Left kidney (tissue), 2 donors: ENCODE results near the gene FTCD. TPM values are rescaled to one million over a fixed set of nuclear protein-coding genes. Genes with fewer than 3 reads are reported as not detected.

Experiments used
- DNase-seq: peaks from one replicate; pipeline ENCODE4 v3.0.0-alpha.2; 2013
- polyA plus RNA-seq: library from polyadenylated mRNA; unstranded; fragments of 120-200 nt; gene quantifications from one replicate; pipeline ENCODE4 v1.2.1, GENCODE V29; 2013; ENCODE audit not compliant: insufficient read length

FTCD gene
- polyA plus RNA-seq, 1 donor: 34.1 TPM

- no peak for DNase-seq
Measured at GRCh38 chr21:46093668-46094400, 61.5 kb downstream of the FTCD start.

- DNase-seq: no peak
Measured at GRCh38 chr21:46092811-46093667, 62.3 kb downstream of the FTCD start.

GRCh38 chr21:46092026-46092764 is 63.2 kb downstream of the FTCD start:
- DNase-seq: no peak

GRCh38 chr21:46091631-46092025 is 63.8 kb downstream of the FTCD start:
- no peak for DNase-seq

GRCh38 chr21:46091118-46091517 is 64.3 kb downstream of the FTCD start:
- no peak for DNase-seq

- no peak for DNase-seq
Measured at GRCh38 chr21:46089285-46089684, 66.1 kb downstream of the FTCD start.

GRCh38 chr21:46088189-46088588 is 67.2 kb downstream of the FTCD start:
- DNase-seq: no peak

GRCh38 chr21:46087641-46088040 is 67.7 kb downstream of the FTCD start:
- DNase-seq: no peak

Other genes starting within 250 kb of the FTCD start
- gene COL6A1, start 173.8 kb downstream of the FTCD start, polyA plus RNA-seq: 205 TPM
- 161 TPM for gene COL6A2, start 57.5 kb downstream of the FTCD start, polyA plus RNA-seq
- 9.0 TPM for gene SPATC1L, start 28.9 kb upstream of the FTCD start, polyA plus RNA-seq
- gene LSS, start 73.2 kb upstream of the FTCD start, polyA plus RNA-seq: 38.8 TPM
- gene MCM3AP, start 130.0 kb upstream of the FTCD start, polyA plus RNA-seq: 103 TPM
- 24.8 TPM for gene YBEY, start 130.8 kb upstream of the FTCD start, polyA plus RNA-seq
- 22.3 TPM for gene C21orf58, start 168.3 kb upstream of the FTCD start, polyA plus RNA-seq
- gene PCNT, start 168.6 kb upstream of the FTCD start, polyA plus RNA-seq: 43.5 TPM